Ishikawa (cell line): ENCODE measurements around the gene IDH2.

Experiments used
- CEBPB ChIP-seq: IDR thresholded peaks from 2 replicates; pipeline ENCODE4 v1.6.1; 2012
- CREB1 ChIP-seq: IDR thresholded peaks from 2 replicates; pipeline ENCODE4 v1.6.1; 2012; ENCODE audit warnings: low read depth
- EGR1 ChIP-seq: IDR thresholded peaks from 2 replicates; pipeline ENCODE4 v1.6.1; 2012
- EP300 ChIP-seq: IDR thresholded peaks from 2 replicates; pipeline ENCODE4 v1.6.1; 2012; ENCODE audit warnings: borderline replicate concordance
- FOXM1 ChIP-seq: IDR thresholded peaks from 2 replicates; pipeline ENCODE4 v1.6.1; 2012; ENCODE audit warnings: low read depth, borderline replicate concordance
- MAX ChIP-seq: IDR thresholded peaks from 2 replicates; pipeline ENCODE4 v1.6.1; 2012
- NFIC ChIP-seq: IDR thresholded peaks from 2 replicates; pipeline ENCODE4 v1.6.1; 2012
- RAD21 ChIP-seq: IDR thresholded peaks from 2 replicates; pipeline ENCODE4 v1.6.1; 2012; ENCODE audit warnings: low read depth
- REST ChIP-seq: IDR thresholded peaks from 2 replicates; pipeline ENCODE4 v1.6.1; 2012; ENCODE audit warnings: low read depth, mild to moderate bottlenecking
- TAF1 ChIP-seq: IDR thresholded peaks from 2 replicates; pipeline ENCODE4 v1.6.1; 2012; ENCODE audit warnings: low read depth, mild to moderate bottlenecking
- TCF12 ChIP-seq: IDR thresholded peaks from 2 replicates; pipeline ENCODE4 v1.6.1; 2012; ENCODE audit warnings: low read depth
- TEAD4 ChIP-seq: IDR thresholded peaks from 2 replicates; pipeline ENCODE4 v1.6.1; 2012
- YY1 ChIP-seq: IDR thresholded peaks from 2 replicates; pipeline ENCODE4 v1.6.1; 2012; ENCODE audit warnings: low read depth
- ZBTB7A ChIP-seq: IDR thresholded peaks from 2 replicates; pipeline ENCODE4 v1.6.1; 2012; ENCODE audit warnings: low read depth
- TF ChIP-seq, protein P1 (sequence below): IDR thresholded peaks from 2 replicates; pipeline ENCODE4 v1.6.1; 2012

IDH2 gene

GRCh38 chr15:90145259-90145658, 43.0 kb upstream of the IDH2 start:
- TF ChIP-seq EP300 (no peak), REST (no peak), CEBPB (no peak), MAX (no peak), TCF12 (no peak), FOXM1 (no peak), CREB1 (no peak), TEAD4 (no peak), TAF1 (no peak), NFIC (no peak), EGR1 (no peak), YY1 (no peak), RAD21 (no peak), ZBTB7A (no peak)
- TF ChIP-seq, protein P1, sequence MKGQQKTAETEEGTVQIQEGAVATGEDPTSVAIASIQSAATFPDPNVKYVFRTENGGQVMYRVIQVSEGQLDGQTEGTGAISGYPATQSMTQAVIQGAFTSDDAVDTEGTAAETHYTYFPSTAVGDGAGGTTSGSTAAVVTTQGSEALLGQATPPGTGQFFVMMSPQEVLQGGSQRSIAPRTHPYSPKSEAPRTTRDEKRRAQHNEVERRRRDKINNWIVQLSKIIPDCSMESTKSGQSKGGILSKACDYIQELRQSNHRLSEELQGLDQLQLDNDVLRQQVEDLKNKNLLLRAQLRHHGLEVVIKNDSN, result no peak

- TF ChIP-seq REST (no peak), EGR1 (no peak), MAX (no peak), TEAD4 (no peak), FOXM1 (no peak), RAD21 (peak; percentile 94), CREB1 (no peak), EP300 (no peak), YY1 (no peak), CEBPB (no peak), ZBTB7A (peak; percentile 94), TCF12 (0 out of 2 replicates have a peak, but pooled peaks have one; percentile 10), NFIC (no peak)
- TF ChIP-seq, protein P1, result no peak
Measured at GRCh38 chr15:90143166-90143655, 40.9 kb upstream of the IDH2 start.

- no peak for TF ChIP-seq TCF12
- TF ChIP-seq MAX, result no peak
- no peak for TF ChIP-seq REST
- TF ChIP-seq ZBTB7A, result no peak
- TF ChIP-seq TAF1, result no peak
- TF ChIP-seq NFIC, result no peak
- no peak for TF ChIP-seq TEAD4
- no peak for TF ChIP-seq YY1
- TF ChIP-seq, protein P1, result no peak
- TF ChIP-seq RAD21, result no peak
- TF ChIP-seq EGR1, result no peak
- no peak for TF ChIP-seq CEBPB
- no peak for TF ChIP-seq FOXM1
- no peak for TF ChIP-seq CREB1
- no peak for TF ChIP-seq EP300
Measured at GRCh38 chr15:90142216-90143165, 40.2 kb upstream of the IDH2 start.
